WTC11 (cell line): ENCODE data around the gene ANKZF1.

ENCODE experiments used
- CREB1 ChIP-seq: sonication (generic); formaldehyde crosslinking; IDR thresholded peaks from 2 replicates; pipeline ENCODE4 v1.8.0; 2023; ENCODE audit warnings: mild to moderate bottlenecking, missing genetic modification reagents
- FOXP1 ChIP-seq: sonication (generic); formaldehyde crosslinking; IDR thresholded peaks from 2 replicates; pipeline ENCODE4 v1.8.0; 2022; ENCODE audit warnings: missing genetic modification reagents, mild to moderate bottlenecking, moderate library complexity, borderline replicate concordance
- GRHL2 ChIP-seq: fragments of 250-450 bp; sonication (Bioruptor Pico); IDR thresholded peaks from 2 replicates; pipeline ENCODE4 v1.8.0; 2022; ENCODE audit warnings: mild to moderate bottlenecking, moderate library complexity; ENCODE audit not compliant: insufficient replicate concordance, severe bottlenecking
- MXD4 ChIP-seq: fragments of 250-450 bp; sonication (Bioruptor Pico); IDR thresholded peaks from 2 replicates; pipeline ENCODE4 v1.8.0; 2021; ENCODE audit warnings: mild to moderate bottlenecking, moderate library complexity, borderline replicate concordance
- NFE2L1 ChIP-seq: sonication (generic); formaldehyde crosslinking; IDR thresholded peaks from 2 replicates; pipeline ENCODE4 v1.8.1; 2023; ENCODE audit warnings: missing genetic modification reagents
- TP53 ChIP-seq: sonication (generic); formaldehyde crosslinking; IDR thresholded peaks from 2 replicates; pipeline ENCODE4 v1.8.1; 2023; ENCODE audit warnings: mild to moderate bottlenecking, missing genetic modification reagents
- ZNF232 ChIP-seq: sonication (generic); formaldehyde crosslinking; IDR thresholded peaks from 2 replicates; pipeline ENCODE4 v1.8.0; 2022; ENCODE audit warnings: mild to moderate bottlenecking, missing genetic modification reagents
- ZNF263 ChIP-seq: sonication (generic); formaldehyde crosslinking; IDR thresholded peaks from 2 replicates; pipeline ENCODE4 v1.8.1; 2022; ENCODE audit warnings: low read depth, mild to moderate bottlenecking, moderate library complexity, missing genetic modification reagents
- TF ChIP-seq, protein P1 (sequence below): fragments of 200-600 bp; IDR thresholded peaks from 2 replicates; pipeline ENCODE4 v1.8.0; 2022; ENCODE audit warnings: antibody characterized with exemption
- TF ChIP-seq, protein P2 (sequence below): sonication (generic); formaldehyde crosslinking; conservative IDR thresholded peaks from 2 replicates; pipeline ENCODE4 v1.8.1; 2022; ENCODE audit warnings: mild to moderate bottlenecking, missing genetic modification reagents
- TF ChIP-seq, protein P3 (sequence below): sonication (generic); formaldehyde crosslinking; IDR thresholded peaks from 2 replicates; pipeline ENCODE4 v1.8.0; 2023; ENCODE audit warnings: mild to moderate bottlenecking, missing genetic modification reagents
- TF ChIP-seq, protein P4 (sequence below): sonication (generic); formaldehyde crosslinking; IDR thresholded peaks from 2 replicates; pipeline ENCODE4 v1.8.1; 2022; ENCODE audit warnings: low read depth, missing genetic modification reagents, borderline replicate concordance
- TF ChIP-seq, protein P5 (sequence below): sonication (generic); formaldehyde crosslinking; IDR thresholded peaks from 2 replicates; pipeline ENCODE4 v1.8.0; 2022; ENCODE audit warnings: mild to moderate bottlenecking, missing genetic modification reagents
- TF ChIP-seq, protein P6 (sequence below): sonication (generic); formaldehyde crosslinking; IDR thresholded peaks from 2 replicates; pipeline ENCODE4 v1.8.0; 2022; ENCODE audit warnings: mild to moderate bottlenecking, missing genetic modification reagents

DNA sequence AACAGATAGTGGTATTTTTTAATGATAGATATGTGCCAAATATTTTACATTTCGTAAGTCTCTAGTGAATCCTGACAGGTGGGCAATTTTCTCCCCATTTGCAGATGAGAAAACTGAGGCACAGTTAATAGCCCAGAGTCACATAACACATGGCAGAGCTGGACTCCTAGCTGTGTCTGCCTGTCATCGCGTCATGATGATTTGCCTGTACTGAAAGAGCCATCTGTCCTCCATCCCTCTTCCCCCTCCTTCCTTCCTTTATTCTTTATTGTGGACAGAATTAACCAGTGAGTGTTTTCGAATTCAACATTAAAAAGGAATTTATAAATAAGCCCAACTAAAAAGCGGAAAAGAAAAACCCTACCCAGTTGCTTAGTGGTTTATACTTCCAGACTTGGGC is 52.8 kb downstream of the ANKZF1 start:
- TF ChIP-seq, protein P1, sequence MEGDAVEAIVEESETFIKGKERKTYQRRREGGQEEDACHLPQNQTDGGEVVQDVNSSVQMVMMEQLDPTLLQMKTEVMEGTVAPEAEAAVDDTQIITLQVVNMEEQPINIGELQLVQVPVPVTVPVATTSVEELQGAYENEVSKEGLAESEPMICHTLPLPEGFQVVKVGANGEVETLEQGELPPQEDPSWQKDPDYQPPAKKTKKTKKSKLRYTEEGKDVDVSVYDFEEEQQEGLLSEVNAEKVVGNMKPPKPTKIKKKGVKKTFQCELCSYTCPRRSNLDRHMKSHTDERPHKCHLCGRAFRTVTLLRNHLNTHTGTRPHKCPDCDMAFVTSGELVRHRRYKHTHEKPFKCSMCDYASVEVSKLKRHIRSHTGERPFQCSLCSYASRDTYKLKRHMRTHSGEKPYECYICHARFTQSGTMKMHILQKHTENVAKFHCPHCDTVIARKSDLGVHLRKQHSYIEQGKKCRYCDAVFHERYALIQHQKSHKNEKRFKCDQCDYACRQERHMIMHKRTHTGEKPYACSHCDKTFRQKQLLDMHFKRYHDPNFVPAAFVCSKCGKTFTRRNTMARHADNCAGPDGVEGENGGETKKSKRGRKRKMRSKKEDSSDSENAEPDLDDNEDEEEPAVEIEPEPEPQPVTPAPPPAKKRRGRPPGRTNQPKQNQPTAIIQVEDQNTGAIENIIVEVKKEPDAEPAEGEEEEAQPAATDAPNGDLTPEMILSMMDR = no peak
- TF ChIP-seq, protein P2, sequence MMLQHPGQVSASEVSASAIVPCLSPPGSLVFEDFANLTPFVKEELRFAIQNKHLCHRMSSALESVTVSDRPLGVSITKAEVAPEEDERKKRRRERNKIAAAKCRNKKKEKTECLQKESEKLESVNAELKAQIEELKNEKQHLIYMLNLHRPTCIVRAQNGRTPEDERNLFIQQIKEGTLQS = no peak
- no peak for TF ChIP-seq NFE2L1 (CRISPR knock-in tag)
- TF ChIP-seq, protein P3, sequence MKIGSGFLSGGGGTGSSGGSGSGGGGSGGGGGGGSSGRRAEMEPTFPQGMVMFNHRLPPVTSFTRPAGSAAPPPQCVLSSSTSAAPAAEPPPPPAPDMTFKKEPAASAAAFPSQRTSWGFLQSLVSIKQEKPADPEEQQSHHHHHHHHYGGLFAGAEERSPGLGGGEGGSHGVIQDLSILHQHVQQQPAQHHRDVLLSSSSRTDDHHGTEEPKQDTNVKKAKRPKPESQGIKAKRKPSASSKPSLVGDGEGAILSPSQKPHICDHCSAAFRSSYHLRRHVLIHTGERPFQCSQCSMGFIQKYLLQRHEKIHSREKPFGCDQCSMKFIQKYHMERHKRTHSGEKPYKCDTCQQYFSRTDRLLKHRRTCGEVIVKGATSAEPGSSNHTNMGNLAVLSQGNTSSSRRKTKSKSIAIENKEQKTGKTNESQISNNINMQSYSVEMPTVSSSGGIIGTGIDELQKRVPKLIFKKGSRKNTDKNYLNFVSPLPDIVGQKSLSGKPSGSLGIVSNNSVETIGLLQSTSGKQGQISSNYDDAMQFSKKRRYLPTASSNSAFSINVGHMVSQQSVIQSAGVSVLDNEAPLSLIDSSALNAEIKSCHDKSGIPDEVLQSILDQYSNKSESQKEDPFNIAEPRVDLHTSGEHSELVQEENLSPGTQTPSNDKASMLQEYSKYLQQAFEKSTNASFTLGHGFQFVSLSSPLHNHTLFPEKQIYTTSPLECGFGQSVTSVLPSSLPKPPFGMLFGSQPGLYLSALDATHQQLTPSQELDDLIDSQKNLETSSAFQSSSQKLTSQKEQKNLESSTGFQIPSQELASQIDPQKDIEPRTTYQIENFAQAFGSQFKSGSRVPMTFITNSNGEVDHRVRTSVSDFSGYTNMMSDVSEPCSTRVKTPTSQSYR (CRISPR knock-in tag) = no peak
- TF ChIP-seq, protein P4, sequence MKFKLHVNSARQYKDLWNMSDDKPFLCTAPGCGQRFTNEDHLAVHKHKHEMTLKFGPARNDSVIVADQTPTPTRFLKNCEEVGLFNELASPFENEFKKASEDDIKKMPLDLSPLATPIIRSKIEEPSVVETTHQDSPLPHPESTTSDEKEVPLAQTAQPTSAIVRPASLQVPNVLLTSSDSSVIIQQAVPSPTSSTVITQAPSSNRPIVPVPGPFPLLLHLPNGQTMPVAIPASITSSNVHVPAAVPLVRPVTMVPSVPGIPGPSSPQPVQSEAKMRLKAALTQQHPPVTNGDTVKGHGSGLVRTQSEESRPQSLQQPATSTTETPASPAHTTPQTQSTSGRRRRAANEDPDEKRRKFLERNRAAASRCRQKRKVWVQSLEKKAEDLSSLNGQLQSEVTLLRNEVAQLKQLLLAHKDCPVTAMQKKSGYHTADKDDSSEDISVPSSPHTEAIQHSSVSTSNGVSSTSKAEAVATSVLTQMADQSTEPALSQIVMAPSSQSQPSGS = no peak
- TF ChIP-seq GRHL2 = no peak
- TF ChIP-seq CREB1 = no peak
- no peak for TF ChIP-seq MXD4 (CRISPR knock-in tag)
- TF ChIP-seq, protein P5, sequence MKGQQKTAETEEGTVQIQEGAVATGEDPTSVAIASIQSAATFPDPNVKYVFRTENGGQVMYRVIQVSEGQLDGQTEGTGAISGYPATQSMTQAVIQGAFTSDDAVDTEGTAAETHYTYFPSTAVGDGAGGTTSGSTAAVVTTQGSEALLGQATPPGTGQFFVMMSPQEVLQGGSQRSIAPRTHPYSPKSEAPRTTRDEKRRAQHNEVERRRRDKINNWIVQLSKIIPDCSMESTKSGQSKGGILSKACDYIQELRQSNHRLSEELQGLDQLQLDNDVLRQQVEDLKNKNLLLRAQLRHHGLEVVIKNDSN (CRISPR knock-in tag) = no peak
- no peak for TF ChIP-seq FOXP1 (CRISPR knock-in tag)
- TF ChIP-seq ZNF232 (CRISPR knock-in tag) = no peak
- no peak for TF ChIP-seq ZNF263 (CRISPR knock-in tag)
- TF ChIP-seq, protein P6, sequence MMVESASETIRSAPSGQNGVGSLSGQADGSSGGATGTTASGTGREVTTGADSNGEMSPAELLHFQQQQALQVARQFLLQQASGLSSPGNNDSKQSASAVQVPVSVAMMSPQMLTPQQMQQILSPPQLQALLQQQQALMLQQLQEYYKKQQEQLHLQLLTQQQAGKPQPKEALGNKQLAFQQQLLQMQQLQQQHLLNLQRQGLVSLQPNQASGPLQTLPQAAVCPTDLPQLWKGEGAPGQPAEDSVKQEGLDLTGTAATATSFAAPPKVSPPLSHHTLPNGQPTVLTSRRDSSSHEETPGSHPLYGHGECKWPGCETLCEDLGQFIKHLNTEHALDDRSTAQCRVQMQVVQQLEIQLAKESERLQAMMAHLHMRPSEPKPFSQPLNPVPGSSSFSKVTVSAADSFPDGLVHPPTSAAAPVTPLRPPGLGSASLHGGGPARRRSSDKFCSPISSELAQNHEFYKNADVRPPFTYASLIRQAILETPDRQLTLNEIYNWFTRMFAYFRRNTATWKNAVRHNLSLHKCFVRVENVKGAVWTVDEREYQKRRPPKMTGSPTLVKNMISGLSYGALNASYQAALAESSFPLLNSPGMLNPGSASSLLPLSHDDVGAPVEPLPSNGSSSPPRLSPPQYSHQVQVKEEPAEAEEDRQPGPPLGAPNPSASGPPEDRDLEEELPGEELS (CRISPR knock-in tag) = no peak
- no peak for TF ChIP-seq TP53 (CRISPR knock-in tag)
